GM19467 (cell line): ENCODE results near the gene TXNDC9.
"Not testable (repeated sequence)": the region's sequence is repeated elsewhere in the genome, so short reads cannot be mapped to it uniquely, and the experiment has no call there.

Experiments used
- ATAC-seq: cut with Tn5 transposase; IDR thresholded peaks from one replicate; pipeline ENCODE4 v1.9.1; 2021; ENCODE audit warnings: mild to moderate bottlenecking, moderate library complexity; ENCODE audit not compliant: unreplicated experiment

Gene TXNDC9

GRCh38 chr2:99336804-99337112 is 625 bp upstream of the TXNDC9 start:
- peak; percentile 5 for ATAC-seq

DNA sequence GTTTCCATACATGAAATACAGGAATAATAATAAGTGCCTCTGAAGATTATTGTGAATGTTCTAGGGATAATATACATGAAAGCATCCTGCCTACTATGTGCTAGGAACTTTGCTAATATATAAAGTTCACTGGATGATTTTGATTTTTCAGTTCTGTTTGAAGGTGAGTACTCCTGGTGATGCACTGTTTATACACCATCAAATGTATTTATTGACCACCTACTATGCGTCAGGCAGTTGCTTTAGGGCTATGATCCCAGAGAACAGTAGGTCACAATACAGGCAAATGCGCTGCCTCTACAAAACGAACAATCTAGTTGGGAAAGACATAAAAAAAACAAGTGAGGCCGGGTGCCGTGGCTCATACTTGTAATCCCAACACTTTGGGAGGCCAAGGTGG is 10.7 kb downstream of the TXNDC9 start:
- no peak for ATAC-seq

DNA sequence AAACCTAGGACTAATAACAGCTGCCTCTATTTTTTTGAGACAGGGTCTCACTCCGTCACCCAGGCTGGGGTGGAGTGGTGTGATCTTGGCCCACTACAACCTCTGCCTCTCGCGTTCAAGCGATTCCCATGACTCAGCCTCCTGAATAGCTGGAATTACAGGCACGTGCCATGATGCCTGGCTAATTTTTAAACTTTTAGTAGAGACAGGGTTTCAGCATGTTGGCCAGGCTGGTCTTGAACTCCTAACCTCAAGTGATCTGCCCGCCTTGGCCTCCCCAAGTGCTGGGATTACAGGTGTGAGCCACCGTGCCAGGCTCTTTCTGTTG is 18.3 kb downstream of the TXNDC9 start:
- not testable (repeated sequence) for ATAC-seq

DNA sequence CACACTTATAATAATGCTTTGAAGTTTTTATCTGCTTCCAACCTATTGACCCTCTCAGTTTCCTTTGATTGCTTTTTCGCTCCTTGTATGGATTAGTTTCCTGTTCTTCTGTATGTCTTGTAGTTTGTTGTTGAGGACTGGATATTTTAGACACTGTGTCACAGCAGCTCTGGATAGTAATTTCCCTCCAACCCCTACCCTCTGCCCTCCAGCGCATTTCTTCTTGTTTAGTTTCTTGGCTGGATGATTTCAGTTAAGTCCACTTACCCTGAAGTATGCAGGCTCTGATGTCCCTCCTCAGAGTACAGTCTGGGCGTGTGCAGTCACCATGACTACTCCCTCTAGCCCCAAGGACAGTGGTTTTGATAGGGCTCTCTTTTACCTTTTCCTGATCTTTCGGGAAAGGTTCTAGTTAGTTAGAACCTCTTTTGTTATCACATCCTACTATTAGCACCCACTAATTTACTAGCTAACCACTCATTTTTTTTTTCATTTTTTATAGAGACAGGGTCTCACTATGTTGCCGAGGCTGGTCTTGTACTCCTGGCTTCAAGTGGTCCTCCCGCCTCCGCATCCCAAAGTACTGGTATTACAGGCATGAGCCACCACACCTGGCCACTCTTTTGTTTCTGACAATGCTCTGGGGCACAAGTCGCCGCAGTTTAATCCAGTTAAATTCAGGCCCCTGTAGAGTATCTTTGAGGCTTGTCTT is 18.8 kb downstream of the TXNDC9 start:
- ATAC-seq, result no peak

- not testable (repeated sequence) for ATAC-seq
Measured at GRCh38 chr2:99301097-99301496, 35.0 kb downstream of the TXNDC9 start, which contains the start of gene LYG1. Gene LYG1, minus strand, starts transcription at chr2:99301197. Its CDS starts 5,527 bp downstream, at chr2:99295670.

DNA sequence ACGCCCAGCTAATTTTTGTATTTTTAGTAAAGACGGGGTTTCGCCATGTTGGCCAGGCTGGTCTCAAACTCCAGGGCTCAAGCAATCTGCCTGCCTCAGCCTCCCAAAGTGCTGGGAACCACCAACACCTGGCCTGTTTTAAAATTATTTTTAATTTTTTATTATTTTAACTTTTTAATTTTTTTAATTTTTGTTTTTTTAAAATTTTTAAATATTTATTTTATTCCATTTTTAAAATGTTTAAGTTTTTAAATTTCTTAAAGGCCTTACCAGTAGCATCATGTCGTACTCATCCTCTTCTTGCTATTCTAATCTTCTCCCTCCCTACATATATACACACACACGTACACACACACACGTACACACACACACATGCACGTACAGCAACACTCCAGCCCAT is 36.6 kb downstream of the TXNDC9 start:
- ATAC-seq, result no peak

- ATAC-seq, result no peak
Measured at GRCh38 chr2:99297994-99298393, 38.1 kb downstream of the TXNDC9 start.

DNA sequence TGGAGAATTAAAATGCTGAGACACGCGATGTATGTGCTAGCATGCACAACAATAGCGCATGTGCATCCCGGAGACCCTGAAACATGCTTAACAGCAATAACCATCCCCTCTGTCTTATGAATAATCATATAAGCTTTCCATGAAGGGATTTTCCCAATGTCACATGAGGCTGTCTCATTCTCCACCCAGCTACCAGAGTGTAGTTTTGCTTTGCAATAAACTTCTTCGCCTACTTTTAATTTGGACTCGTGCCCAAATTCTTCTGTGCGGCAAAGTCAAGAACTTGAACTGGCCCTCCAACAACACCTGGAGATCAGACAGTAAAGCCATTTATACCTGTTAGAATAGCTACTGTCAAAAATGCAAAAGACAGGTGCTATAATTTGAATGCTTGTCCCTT is 50.6 kb downstream of the TXNDC9 start:
- no peak for ATAC-seq

- ATAC-seq, result no peak
Measured at GRCh38 chr2:99279969-99280695, 56.0 kb downstream of the TXNDC9 start.

DNA sequence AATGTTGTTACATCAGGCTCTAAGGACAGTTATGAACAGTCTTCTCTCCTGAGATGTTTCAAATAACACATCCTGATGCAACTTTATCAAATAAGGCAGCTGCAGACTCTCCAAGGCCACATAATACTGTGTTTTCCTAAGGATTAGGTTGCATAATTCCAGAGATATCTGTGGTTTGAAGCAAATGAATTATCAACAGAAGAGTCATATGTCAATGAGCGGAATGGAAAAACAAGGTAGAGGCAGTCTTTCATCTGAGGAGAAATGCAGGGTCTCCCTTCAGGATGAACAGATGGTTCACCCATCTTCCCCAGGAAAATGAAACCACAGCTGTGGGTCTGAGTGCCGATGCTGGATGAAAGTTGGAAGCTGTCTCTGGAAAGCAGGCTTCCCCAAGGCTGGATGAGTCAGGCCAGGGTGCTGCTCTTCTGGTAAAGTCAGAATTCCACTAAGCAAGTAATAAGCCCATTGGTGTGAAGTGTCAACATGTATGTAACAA is 57.3 kb downstream of the TXNDC9 start:
- no peak for ATAC-seq

GRCh38 chr2:99278195-99278765 is 57.9 kb downstream of the TXNDC9 start:
- not testable (repeated sequence) for ATAC-seq

DNA sequence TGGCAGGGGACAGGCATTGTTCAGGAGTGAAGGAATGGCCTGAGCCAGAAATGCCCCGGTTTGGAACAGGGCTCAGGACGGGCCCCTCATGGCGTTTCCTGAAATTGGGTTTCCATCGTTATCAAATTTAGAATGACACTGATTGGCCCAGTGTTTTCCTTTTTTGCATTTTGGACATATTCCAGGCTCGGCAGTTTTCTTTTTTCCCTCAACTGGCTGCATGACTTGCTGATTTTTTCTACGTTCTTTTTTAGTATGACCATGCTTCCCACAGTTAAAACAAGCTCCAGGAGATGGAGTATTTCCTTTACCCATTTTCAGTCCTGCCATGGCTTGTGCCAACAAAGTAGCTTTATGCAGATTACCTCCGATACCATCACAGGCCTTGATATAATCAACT is 60.3 kb downstream of the TXNDC9 start:
- ATAC-seq, result no peak
